ENCODE results near the gene ATP9B.
"Not testable (repeated sequence)": the region's sequence is repeated elsewhere in the genome, so short reads cannot be mapped to it uniquely, and the experiment has no call there.

Gene ATP9B

DNA sequence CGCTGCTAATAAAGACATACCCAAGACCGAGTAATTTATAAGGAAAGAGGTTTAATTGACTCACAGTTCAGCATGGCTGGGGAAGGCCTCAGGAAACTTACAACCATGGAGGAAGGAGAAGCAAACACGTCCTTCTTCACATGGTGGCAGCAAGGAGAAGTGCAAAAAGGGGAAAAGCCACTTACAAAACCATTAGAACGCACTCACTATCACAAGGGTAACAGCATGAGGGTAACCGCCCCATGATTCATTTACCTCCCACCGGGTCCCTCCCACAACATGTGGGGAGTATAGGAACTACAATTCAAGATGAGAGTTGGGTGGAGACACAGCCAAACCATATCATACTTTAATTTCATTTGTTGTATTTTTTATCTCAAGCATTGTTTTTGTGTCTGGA, 67.5 kb downstream of the ATP9B start:
- DNase-seq, result peak; percentile 8

DNA sequence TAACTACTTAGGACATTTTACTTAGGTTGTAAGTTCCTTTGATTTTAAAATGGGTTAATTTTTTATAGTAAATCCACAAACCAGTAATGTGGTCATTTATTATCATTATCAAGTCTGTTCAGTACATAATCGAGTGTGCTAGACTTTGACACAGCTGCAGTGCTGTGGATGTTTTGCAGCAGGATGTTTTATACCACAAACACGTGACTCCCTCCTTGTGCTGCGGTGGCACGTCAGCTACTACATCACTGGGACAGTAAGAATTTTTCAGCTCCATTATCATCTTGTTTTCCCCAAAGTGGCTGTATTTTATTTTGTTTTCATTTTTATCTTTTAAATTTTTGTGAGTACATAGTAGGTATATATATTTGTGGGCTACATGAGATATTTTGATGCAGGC, 70.0 kb downstream of the ATP9B start:
- no peak for DNase-seq

DNA sequence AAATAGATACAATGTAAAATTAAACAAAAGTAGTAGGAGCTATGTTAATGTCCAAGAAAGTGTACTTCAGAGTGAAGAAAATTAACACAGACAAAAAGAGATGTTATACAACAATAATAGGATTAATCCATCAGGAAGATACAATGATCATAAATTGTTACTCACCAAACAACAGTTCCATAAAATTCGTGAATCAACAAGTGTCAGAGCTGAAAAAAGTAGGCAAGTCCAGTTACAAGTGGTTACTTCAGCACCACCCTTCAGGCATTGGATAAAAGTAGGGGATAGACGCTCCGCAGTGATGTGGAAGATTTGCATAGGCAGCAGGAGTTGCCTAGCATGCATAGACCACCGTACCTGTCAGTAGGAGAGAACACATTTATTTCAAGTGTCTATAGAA, 77.8 kb downstream of the ATP9B start:
- DNase-seq, result no peak

DNA sequence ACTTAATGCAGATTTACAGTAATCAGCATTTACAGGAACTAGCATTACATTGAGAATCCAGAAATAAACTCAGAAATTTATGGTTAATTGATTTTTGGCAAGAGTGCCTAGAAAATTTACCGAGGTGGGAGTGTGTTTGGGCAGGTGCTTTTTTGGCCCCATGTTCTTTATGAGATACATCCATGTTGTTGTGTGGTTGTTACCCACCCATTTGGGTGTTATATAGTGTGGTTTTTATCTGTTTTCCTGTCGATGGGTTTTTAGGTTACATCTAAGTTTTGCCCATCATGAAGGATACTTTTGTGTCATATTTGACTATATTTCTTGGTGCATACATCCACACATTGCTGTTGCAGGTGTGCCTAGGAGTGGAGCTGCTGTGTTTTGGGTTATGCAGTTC, 82.0 kb downstream of the ATP9B start:
- no peak for DNase-seq

DNA sequence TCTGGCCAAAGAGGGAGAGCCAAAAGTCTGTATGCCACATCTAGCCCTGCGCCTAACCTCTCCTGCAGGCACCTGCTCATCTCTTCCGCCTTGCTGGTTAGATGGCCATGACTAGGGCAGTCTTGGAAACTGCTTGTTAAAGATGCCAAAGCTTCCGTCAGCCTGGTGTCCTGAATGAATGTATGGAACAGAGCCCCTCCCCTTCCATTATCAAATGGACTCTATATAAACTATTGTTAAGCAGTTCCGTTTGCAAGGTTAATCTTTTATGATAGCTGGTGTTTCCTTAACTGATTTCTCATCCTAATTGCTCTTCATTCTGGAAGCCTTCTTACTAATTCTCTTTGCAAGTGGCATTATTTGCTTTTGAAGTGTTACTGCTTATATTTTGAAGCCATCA, 87.1 kb downstream of the ATP9B start:
- DNase-seq, result no peak

DNA sequence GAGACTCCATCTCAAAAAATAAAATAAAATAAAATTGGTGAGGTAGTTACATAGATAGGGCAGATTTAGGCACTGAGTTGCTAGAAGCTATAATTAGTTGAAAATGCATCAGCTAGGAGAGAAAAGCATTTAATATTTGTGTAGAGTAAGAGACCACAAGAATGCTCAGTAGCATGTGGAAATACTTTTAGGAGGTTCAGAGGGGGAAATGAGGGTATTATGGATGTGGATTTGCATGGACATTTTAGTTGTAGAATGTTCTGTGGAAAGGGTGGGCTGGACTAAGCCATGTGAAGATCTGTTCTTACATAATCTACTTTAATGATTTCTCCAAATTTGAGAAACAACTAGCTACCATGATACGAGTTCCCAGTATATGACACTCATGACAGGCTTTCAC, 95.5 kb downstream of the ATP9B start:
- no peak for DNase-seq

DNA sequence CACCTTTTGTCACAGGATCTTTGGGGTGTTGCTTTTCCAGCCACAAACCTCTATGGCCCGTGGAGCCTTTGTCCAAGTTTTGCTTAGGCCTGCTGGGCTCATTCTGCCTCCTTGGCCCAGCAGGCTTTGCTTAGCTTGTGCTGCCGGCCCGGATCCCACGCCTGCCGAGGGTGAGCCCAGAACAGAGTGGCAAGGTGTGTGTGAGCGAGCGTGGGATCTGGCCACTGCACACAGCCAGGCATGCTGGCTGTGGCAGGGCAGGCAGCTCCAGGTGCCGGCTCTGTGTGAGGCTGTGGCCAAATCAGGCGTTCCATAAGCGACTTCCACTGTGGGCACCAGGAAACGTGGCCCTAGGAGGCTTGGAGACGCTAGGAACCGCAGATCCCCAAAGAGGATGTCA, 97.5 kb downstream of the ATP9B start:
- DNase-seq, result no peak

DNA sequence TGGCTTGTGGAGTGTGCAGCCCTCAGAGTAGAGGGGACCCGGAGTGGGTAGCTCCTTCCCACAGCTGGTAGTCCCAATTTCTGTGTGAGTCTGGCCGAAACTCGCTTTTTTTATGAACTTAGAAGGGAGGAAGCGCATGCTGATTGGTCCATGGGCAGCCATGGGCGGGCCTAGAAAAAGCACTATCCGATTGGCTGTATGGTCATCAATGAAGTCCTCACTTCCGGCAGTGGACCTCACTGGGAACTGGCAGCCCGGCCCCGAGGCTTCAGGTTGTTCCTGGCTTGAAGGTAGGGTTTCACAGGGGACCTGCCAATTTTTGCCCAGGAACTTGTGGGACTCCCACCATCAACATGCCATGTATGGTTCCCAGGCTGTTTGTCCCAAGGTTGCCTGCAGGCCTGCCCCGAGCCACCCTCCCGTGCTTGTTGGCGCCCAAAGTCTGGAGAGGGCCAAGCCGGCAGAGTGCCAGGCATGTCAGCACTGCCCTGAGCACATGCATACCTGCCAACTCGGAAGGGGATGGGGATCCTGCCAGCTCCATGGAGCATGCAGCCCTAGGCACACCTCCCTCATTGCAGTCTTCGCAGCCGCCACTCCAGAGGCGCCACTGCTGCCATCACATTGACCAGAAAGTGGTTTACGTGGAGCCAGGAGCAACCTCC, 98.5 kb downstream of the ATP9B start:
- DNase-seq, result no peak

DNA sequence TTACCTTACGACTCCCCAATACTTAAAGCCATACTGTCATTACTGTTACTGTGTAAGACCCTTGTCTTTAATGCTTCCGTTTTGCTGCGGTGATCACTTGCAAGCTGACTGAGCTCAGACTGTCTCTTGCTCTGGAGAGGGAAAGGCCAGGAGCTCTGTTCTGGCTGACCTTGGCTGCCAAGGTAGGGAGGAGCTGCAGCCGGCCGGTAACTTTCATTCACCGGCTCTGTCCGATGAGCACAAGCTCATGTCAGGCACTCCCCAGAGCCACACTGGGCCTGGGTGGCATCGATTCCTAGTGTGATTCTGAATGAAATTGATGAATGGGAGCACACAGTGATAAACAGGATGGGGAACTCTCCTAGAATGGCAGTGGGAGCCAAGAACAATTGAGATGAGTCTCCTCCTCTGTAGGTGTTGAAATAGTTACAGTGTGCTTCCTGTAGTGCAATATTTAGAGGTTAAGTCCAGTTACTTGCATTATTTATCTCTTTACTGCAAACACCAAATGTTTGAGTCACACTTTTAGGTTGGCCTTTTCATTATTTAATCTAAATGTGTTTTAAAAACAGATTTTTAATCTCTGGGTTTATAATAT, 100.9 kb downstream of the ATP9B start:
- peak; percentile 42 for DNase-seq

DNA sequence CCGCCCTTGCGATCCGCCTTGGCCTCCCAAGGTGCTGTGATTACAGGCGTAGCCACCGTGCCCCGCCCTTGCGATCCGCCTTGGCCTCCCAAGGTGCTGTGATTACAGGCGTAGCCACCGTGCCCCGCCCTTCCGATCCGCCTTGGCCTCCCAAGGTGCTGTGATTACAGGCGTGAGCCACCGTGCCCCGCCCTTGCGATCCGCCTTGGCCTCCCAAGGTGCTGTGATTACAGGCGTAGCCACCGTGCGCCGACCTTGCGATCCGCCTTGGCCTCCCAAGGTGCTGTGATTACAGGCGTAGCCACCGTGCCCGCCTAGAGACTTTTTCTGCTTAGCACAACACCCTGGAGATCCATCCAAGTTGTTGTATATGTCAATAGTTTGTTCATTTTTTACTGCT, 103.1 kb downstream of the ATP9B start:
- not testable (repeated sequence) for DNase-seq

DNA sequence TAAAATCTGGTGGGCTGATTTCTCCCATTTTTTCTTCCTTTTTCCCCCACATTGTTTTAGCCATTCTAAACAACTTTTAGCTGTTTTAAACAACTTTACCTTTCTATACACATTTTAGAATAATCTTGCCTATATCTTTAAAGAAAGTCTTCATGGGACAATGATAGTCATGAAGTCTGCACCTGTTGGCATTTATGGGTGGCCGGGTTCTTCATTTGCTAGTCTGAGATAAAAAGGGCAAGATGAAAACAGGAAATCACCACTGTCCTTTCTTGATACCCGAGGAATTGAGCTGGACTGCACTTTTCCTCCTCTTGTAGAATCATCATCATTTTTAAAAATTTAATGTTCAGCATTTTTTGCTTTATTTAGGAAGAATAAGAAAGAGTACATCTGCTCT, 104.5 kb downstream of the ATP9B start:
- no peak for DNase-seq

DNA sequence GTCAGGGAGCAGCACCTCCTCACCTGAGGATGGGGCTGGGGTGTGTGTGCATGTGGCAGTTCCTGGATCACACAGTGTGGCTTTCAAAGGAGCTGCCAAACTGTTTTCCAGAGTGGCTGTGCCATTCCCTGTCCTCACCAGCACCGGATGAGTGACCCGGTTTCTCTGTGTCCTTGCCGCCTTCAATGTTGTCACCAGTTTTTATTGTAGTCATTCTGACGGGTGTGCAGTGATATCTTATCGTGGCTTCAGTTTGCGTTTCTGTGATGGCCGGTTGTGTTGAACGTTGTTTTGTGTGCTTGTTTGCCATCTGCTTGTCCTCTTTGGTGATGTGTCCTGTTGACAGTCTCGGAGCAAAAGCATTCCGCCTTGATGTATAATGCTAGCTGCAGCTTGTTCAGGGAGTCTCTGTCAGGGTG, 108.9 kb downstream of the ATP9B start:
- no peak for DNase-seq

DNA sequence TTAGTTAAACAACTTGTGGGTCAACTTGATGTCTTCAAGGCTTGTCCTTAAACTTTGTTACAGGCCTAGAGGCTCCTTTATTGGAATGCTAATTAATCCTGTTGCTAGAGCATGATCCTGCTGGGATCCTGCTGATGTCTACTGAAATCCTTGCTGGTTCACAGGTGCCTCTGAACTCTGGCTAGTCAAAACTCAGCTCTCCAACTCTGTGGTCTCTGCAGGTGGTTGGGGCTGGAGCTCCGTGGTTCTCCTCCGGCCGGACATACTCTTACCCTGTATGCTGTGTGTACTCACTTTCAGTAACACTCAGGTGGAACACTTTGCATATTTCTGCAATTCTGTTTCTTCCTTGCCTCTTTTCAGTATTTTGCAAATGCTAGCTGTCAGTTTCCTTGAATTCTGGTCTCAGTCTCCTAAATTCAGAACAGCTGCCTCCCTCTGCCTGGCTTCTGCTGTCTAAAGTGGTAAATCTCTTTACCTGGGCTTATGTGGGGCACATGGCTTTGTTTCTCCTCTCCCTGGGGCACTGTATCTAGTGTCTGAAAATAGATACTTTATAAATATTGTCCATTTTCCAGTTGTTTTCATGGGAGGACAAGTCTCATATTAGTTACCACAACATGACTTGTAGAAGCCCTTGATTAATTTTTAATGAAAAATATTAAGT, 113.0 kb downstream of the ATP9B start:
- DNase-seq, result peak; percentile 28

DNA sequence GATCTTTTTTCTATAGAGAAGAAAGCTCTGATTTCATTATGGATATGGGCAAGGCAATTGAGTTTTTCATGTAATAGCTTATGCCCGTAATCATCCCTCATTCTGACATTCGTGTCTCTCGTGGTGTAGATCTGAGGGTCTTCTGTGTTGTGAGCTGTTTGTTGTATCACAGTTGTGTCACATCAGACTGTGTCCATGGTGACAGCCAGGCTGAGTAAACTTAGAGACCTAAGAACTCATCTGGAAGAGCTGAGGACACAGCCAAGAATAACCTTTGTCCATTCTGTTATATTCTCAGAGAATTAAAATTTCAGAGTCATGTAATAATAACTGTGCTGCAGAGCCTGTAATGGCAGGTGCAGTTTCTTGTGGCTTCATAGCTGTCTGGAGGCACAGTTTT, 116.5 kb downstream of the ATP9B start:
- DNase-seq, result peak; percentile 72

DNA sequence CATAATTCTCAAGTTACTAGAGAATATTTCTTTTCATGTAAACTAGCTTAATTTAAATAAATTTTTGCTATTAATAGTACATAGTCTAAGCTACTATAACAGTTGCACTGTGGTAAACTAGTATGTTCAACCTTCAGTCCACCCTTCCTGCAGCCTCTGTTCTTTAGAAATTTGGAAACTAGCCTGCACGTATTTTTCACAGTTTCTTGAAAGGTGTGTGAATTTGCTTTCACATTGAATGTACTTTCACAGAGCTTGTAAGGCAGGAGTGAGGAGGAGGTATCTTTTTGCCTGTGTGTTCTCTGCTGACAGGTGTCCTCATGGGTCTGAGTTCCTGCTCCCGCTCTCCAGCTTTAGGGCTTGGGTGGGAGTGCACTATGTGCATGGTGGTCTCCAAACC, 117.5 kb downstream of the ATP9B start:
- no peak for DNase-seq

DNA sequence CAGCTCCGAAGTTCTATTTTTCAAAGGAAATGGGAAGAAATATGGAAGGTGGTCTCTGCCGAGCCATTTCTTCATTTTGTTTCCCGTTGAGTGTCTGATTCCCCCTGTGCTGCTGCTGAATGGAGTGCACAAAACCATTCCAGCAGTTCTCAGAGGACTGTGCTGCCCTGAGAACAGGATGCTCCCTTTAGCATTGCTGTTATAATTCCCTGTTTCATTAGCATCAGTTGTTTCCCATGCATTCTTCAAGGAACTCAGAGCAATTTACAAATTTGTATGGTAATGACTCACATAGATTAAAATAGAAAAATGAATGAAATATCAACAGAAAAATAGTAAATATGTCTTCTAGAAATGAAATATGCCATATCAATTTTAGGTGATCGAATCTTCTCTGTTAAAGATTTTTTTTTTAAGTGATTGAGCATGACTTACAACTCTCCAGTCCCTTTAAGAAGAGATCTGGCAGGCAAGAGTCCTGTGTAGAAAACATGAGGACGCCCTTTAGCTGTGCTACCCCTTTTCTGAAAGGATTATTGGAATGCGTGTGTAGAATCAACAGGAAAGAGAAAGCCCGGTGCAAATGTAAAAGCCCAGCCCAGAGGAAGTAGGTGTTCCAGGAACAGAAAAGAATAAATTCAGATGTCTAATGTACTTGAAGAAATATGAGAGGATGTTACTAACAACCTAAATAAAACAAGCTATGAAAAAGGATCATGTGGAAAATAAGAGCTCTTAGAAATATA, 118.5 kb downstream of the ATP9B start:
- DNase-seq, result no peak

DNA sequence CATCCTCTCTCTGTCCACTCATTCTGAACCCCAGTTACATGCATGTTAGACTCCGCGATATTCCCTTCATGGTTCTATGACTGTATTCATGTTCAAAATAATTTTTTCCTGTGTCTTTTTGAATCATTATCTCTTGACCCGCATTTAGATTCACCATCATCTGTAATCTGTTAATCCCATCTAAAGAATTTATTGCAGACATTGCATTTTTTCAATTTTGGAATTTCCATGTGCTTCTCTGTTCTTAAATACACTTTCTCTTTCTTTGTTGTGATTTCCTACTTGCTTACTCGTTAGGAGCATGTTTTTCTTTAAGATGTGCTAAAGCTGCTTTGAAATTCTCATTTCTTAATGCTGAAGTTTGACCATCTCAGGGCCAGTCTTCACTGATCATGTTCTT, 122.2 kb downstream of the ATP9B start:
- DNase-seq, result no peak

DNA sequence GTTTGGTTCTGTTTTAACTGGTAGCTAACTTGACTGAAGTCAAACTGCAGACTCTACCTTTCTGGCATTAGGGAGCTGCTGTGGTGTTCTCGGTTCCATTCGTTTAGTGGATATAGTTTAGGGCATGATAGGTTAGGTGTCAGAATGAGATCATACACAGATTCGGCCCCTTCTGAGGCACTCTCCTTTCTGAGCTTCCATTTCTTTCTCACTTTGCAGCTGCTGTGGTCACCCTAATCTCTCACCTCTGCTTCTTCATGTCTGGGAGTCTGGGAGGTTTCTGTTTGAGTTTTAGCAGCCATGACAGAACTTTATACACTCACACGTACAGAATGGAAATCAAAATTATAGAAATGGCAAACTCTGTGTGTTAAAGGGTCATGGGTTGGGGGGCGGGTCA, 122.8 kb downstream of the ATP9B start:
- no peak for DNase-seq

DNA sequence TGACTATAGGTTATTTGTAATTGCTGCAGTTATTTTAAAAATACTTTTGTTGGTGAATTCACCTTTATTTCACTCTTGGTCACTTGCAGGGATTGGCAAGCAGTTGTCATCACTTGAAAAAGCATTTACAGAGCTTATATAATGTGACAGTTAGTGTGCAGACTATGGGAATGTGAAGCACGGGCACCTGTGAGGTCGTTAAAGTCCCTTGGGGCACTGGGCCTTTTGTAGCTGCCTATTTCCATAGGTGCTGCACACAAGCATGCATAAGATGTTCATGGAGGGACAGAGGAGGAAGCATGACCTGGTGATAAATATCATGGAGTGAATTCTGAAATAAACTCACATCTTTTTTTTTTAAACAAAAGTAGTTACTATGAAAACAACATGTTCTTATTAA, 124.6 kb downstream of the ATP9B start:
- no peak for DNase-seq

DNA sequence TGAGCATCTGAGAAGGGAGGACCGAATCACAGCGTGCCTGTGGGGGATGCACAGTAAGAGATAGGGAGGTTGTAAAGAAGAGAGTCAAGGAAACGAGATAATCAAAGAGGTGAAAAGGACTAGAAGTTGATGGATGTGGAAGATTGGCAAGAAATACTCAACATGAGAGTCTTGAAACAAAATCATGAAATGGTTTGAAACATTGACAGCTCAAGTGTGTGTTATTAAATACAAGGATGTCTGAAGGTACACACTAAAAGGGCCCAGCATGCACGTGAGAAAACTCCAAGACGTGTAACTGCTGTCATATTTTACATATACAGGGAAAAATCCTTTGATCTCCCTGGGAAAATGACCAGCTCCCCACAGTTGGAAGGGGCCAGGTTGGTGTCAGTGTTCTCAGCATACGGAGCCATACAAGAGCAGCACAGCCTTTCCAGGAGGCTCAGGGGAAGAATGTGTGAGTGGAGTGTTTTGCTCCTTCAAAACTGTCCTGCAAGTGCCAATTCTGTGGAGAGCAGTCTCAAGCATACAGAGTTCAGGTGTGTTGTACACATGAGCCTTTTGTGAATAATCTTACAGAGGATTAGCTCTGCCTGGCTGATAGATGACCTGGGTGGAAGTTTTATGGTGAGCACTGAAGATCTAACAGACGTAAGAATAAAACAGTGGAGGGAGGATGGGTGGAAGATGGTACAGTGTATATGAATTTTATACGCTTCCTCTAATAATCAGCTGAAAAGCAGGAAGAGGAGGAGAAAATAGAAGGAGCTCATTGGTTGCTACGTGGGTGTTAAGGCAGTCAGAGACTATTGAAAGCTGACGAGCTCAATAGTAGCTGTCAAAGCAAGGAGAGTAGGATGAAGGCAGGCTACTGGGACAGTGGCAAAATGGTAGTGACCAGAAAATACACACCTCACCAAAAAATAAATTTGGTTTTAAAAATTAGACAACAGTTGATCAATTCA, 126.8 kb downstream of the ATP9B start:
- peak; percentile 55 for DNase-seq

DNA sequence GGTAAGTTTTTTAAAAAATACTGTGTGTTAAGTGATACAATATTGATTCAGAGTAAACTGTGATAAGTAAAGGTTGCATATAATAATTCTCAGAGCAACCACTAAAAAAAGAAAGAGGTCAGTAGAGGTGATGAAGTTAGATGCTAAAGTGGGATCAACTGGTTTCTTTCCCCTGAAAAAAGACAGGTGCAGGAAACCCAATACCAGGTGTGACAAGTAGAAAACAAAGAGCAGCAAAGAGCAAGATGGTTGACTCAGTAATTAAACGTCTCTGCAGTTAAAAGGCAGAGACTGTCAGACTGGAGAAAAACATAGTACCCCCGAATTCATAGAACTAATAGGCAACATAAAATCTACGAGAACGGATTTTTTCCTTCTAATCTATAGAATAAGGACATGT, 128.3 kb downstream of the ATP9B start:
- peak; percentile 99 for DNase-seq

DNA sequence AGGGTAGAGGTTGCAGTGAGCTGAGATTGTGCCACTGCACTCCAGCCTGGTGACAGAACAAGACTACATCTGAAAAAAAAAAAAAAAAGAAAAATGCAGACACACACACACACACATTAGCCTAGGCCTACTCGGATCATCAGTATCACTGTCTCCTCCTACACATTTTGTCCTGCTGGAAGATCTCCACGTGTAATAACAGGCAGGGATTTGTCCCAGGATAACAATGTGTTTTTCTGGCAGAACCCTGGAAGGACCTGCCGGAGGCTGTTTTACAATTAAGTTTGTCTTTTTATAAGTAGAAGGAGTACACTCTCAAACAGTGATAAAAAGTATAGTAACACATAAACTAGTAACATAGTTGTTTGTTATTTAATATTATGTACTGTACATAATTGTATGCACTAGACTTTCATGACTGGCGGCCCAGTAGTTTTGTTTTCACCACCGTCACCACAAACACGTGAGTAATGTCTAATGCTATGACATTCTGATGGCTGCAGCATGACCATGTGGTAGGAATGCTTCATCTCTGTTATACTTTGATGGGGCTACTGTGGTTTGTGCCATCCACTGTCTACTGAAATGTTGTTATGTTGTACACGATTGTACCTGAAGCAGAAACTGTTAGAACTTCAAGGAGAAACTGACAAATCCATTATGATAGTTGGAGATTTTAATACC, 130.6 kb downstream of the ATP9B start:
- no peak for DNase-seq

Measured in NCI-H146 (cell line).